ENCODE results near the gene COMP.
A peak's percentile ranks its signal among the peaks of the same experiment; 100 is the strongest.

COMP gene

GRCh38 chr19:18782559-18783225 lies 8.4 kb downstream of the COMP start:
- no peak for DNase-seq

GRCh38 chr19:18781885-18782527 lies 9.1 kb downstream of the COMP start:
- no peak for DNase-seq

- DNase-seq = no peak
These were observed 10.0 kb downstream of the COMP start for GRCh38 chr19:18781047-18781600.

GRCh38 chr19:18780631-18781030 lies 10.5 kb downstream of the COMP start:
- no peak for DNase-seq

GRCh38 chr19:18780081-18780480 lies 11.0 kb downstream of the COMP start:
- no peak for DNase-seq

GRCh38 chr19:18778826-18779495 lies 12.1 kb downstream of the COMP start:
- no peak for DNase-seq

GRCh38 chr19:18778076-18778389 lies 13.1 kb downstream of the COMP start:
- no peak for DNase-seq

- DNase-seq = no peak
These were observed 13.6 kb downstream of the COMP start for GRCh38 chr19:18777301-18778075.

- DNase-seq = no peak
These were observed 14.4 kb downstream of the COMP start for GRCh38 chr19:18776736-18777135.

GRCh38 chr19:18776288-18776594 lies 14.9 kb downstream of the COMP start:
- no peak for DNase-seq

GRCh38 chr19:18775586-18776287 lies 15.4 kb downstream of the COMP start:
- DNase-seq = no peak

GRCh38 chr19:18774782-18775444 lies 16.2 kb downstream of the COMP start:
- DNase-seq = no peak

GRCh38 chr19:18774107-18774506 lies 17.0 kb downstream of the COMP start:
- DNase-seq = no peak

GRCh38 chr19:18773682-18774081 lies 17.4 kb downstream of the COMP start:
- DNase-seq = no peak

- no peak for DNase-seq
These were observed 18.2 kb downstream of the COMP start for GRCh38 chr19:18772620-18773587.

GRCh38 chr19:18771328-18772242 lies 19.5 kb downstream of the COMP start:
- peak in 1 of 2 experiments; percentile 26 for DNase-seq

- no peak for DNase-seq
These were observed 20.3 kb downstream of the COMP start for GRCh38 chr19:18770663-18771327.

- DNase-seq = no peak
These were observed 21.0 kb downstream of the COMP start for GRCh38 chr19:18769989-18770528.

Measured in NCI-H1930 (cell line).